ENCODE data around the gene ATG14.

The ATG14 gene

GRCh38 chr14:55372423-55372822, 39.2 kb downstream of the ATG14 start:
- Histone ChIP-seq H3K27ac (ENCODE audit: extremely low read depth, low read depth, low read length) (no peak overlapping the region), H3K4me1 (ENCODE audit: control insufficient read depth, insufficient read depth, low read length) (no peaks in the 10 kb centered on the region), H3K9me3 (ENCODE audit: control insufficient read depth, insufficient read depth, low read depth, low read length) (no peaks in the 10 kb centered on the region), H3K4me3 (ENCODE audit: low read depth, low read length) (no peak overlapping the region), H3K36me3 (ENCODE audit: control insufficient read depth in 2 of 2, insufficient read depth in 1 of 2, low read length in 2 of 2) (peaks cover 3 to 42% of the 10 kb centered on the region in 2 experiments)
- CTCF ChIA-PET = interaction anchor here (0.8 to 0.9 kb wide), 2 partner anchors 74 to 358 kb away, joined by 3 read pairs; no protein-coding TSS in a partner anchor
- POLR2A ChIA-PET = no interaction called here
- peak; percentile 93 for TF ChIP-seq ZNF366 (tag by site-specific recombination; conservative IDR thresholded peaks at IDR 0.05)
- TF ChIP-seq ZNF510 (tag by site-specific recombination; IDR thresholded peaks at IDR 0.05; ENCODE audit: insufficient replicate concordance) = no peak
- TF ChIP-seq ZNF513 (tag by site-specific recombination; IDR thresholded peaks at IDR 0.05) = no peak
- TF ChIP-seq ZNF211 (tag by site-specific recombination; IDR thresholded peaks at IDR 0.05; ENCODE audit: low read depth) = no peak

- TF ChIP-seq ZNF157 (tag by site-specific recombination; IDR thresholded peaks at IDR 0.05) (no peak), OSR2 (tag by site-specific recombination; IDR thresholded peaks at IDR 0.05) (no peak), ZBTB44 (tag by site-specific recombination; IDR thresholded peaks at IDR 0.05) (no peak), ZNF398 (tag by site-specific recombination; IDR thresholded peaks at IDR 0.05) (no peak), ZNF530 (tag by site-specific recombination; IDR thresholded peaks at IDR 0.05; ENCODE audit: low read depth) (no peak), ZNF221 (tag by site-specific recombination; IDR thresholded peaks at IDR 0.05; ENCODE audit: borderline replicate concordance) (no peak), ZNF23 (tag by site-specific recombination; IDR thresholded peaks at IDR 0.05; ENCODE audit: borderline replicate concordance) (no peak), ZNF140 (tag by site-specific recombination; IDR thresholded peaks at IDR 0.05) (no peak), ZNF341 (tag by site-specific recombination; IDR thresholded peaks at IDR 0.05; ENCODE audit: low read depth) (no peak)
- ChIA-PET CTCF (interaction anchor here (1.2 kb wide), 1 partner anchor 17 kb away, joined by 5 read pairs; no protein-coding TSS in a partner anchor), POLR2A (no interaction called here)
- H3K36me3 ChIP-seq (ENCODE audit: control insufficient read depth in 2 of 2, insufficient read depth in 1 of 2, low read length in 2 of 2) = peaks cover 0 to 30% of the 10 kb centered on the region in 2 experiments
- H3K4me1 ChIP-seq (ENCODE audit: control insufficient read depth, insufficient read depth, low read length) = no peaks in the 10 kb centered on the region
- no peaks in the 10 kb centered on the region for H3K9me3 ChIP-seq (ENCODE audit: control insufficient read depth, insufficient read depth, low read depth, low read length)
- no peak overlapping the region for H3K27ac ChIP-seq (ENCODE audit: extremely low read depth, low read depth, low read length)
- no peak overlapping the region for H3K4me3 ChIP-seq (ENCODE audit: low read depth, low read length)
Observed at GRCh38 chr14:55370883-55371455, 40.7 kb downstream of the ATG14 start.

GRCh38 chr14:55366271-55366670, 45.4 kb downstream of the ATG14 start:
- H3K4me3 ChIP-seq (ENCODE audit: low read depth, low read length) = no peak overlapping the region
- no peaks in the 10 kb centered on the region for H3K4me1 ChIP-seq (ENCODE audit: control insufficient read depth, insufficient read depth, low read length)
- CTCF ChIA-PET = no interaction called here
- POLR2A ChIA-PET = no interaction called here
- H3K27ac ChIP-seq (ENCODE audit: extremely low read depth, low read depth, low read length) = no peak overlapping the region
- no peak for TF ChIP-seq ZBTB8A (tag by site-specific recombination; IDR thresholded peaks at IDR 0.05)
- TF ChIP-seq TRIM28 (IDR thresholded peaks at IDR 0.05; ENCODE audit: borderline replicate concordance, low read length) = no peak
- no peak for TF ChIP-seq MEIS1 (CRISPR knock-in tag; IDR thresholded peaks at IDR 0.05; ENCODE audit: borderline replicate concordance)
- no peak for TF ChIP-seq INSM2 (tag by site-specific recombination; IDR thresholded peaks at IDR 0.05)
- TF ChIP-seq ZNF302 (tag by site-specific recombination; IDR thresholded peaks at IDR 0.05; ENCODE audit: low read depth) = no peak
- TF ChIP-seq ZNF23 (tag by site-specific recombination; IDR thresholded peaks at IDR 0.05; ENCODE audit: borderline replicate concordance) = no peak
- TF ChIP-seq RBAK (tag by site-specific recombination; IDR thresholded peaks at IDR 0.05) = no peak
- no peak for TF ChIP-seq PRDM1 (tag by site-specific recombination; IDR thresholded peaks at IDR 0.05)
- no peaks in the 10 kb centered on the region for H3K9me3 ChIP-seq (ENCODE audit: control insufficient read depth, insufficient read depth, low read depth, low read length)
- peaks cover 0 to 29% of the 10 kb centered on the region in 2 experiments for H3K36me3 ChIP-seq (ENCODE audit: control insufficient read depth in 2 of 2, insufficient read depth in 1 of 2, low read length in 2 of 2)
